ENCODE measurements around the gene FYTTD1. TPM values are rescaled to one million over a fixed set of nuclear protein-coding genes. Genes with fewer than 3 reads are reported as not detected.

FYTTD1 gene
- total and polyA plus RNA-seq, 2 donors (not counting 1 experiment from before 2014, with no cell fraction given): 6.2 to 110 TPM

GRCh38 chr3:197791892-197792647 is 42.4 kb downstream of the FYTTD1 start:
- H3K27me3 Mint-ChIP-seq: no peaks in the 10 kb centered on the region
- Histone ChIP-seq H3K27me3 (replicated peaks in 1 of 4; ENCODE audit: control extremely low read depth in 1 of 4, control insufficient read depth in 3 of 4, insufficient read depth in 4 of 4, low read length in 3 of 4) (no peaks in the 10 kb centered on the region), H3K9ac (ENCODE audit: low read length) (peak overlapping the region; percentile 90), H3K79me2 (ENCODE audit: control insufficient read depth, insufficient read depth, low read length) (peaks cover 79% of the 10 kb centered on the region), H3K4me1 (ENCODE audit: control insufficient read depth in 2 of 2, insufficient read depth in 2 of 2, low read length in 2 of 2) (peaks cover 33 to 36% of the 10 kb centered on the region in 2 donors), H3K9me3 (ENCODE audit: control extremely low read depth in 1 of 3, control insufficient read depth in 2 of 3, insufficient read depth in 1 of 3, low read length in 2 of 3) (no peaks in the 10 kb centered on the region), H2AFZ (ENCODE audit: insufficient read depth, low read depth, low read length, poor library complexity, severe bottlenecking) (peak overlapping the region; percentile 83), H3K36me3 (replicated peaks in 1 of 2; ENCODE audit: control extremely low read depth in 1 of 2, control insufficient read depth in 1 of 2, extremely low read depth in 1 of 2, insufficient read depth in 2 of 2, low read length in 1 of 2) (no peaks in the 10 kb centered on the region), H3K4me3 (ENCODE audit: control extremely low read depth in 1 of 5, extremely low read depth in 1 of 5, insufficient read depth in 1 of 5, low read depth in 2 of 5, low read length in 4 of 5) (peak overlapping the region; percentile 73 to 98 (median 95)), H4K20me1 (ENCODE audit: control insufficient read depth, insufficient read depth, low read length, poor library complexity, severe bottlenecking) (no peaks in the 10 kb centered on the region), H3K4me2 (replicated peaks; ENCODE audit: low read depth, low read length, poor library complexity, severe bottlenecking) (peak overlapping the region; percentile 72), H3K27ac (ENCODE audit: low read length in 2 of 2) (peak overlapping the region; percentile 96 to 99)
- DNase-seq: peak; percentile 75
- H3K4me1 Mint-ChIP-seq: peaks cover 59% of the 10 kb centered on the region
- ChIA-PET POLR2A (interaction anchor here (0.6 to 1.7 kb wide), 5 partner anchors 10 to 81 kb away, joined by 3 to 9 read pairs (median 4); no protein-coding TSS in a partner anchor), CTCF (interaction anchor here (1.0 to 2.1 kb wide), 9 partner anchors 7 to 193 kb away, joined by 3 to 13 read pairs (median 6); partner anchors contain the start of gene FYTTD1)
- H3K9me3 Mint-ChIP-seq (ENCODE audit: insufficient read depth): no peaks in the 10 kb centered on the region
- peak; percentile 35 for ATAC-seq (ENCODE audit: low read depth)
- no peak for TF ChIP-seq CTCF (IDR thresholded peaks at IDR 0.05)
- WGBS (ENCODE audit: insufficient coverage): 0% methylated on average over 9 of the region's 25 CpGs
- peak overlapping the region; percentile 96 for H3K4me3 Mint-ChIP-seq
- intact Hi-C loops (cut with micrococcal nuclease): loop anchor here (1.0 to 5.0 kb wide), 7 partner anchors 10 to 155 kb away; no protein-coding TSS in a partner anchor
- peak overlapping the region; percentile 96 for H3K27ac Mint-ChIP-seq

GRCh38 chr3:197793247-197793646 is 43.6 kb downstream of the FYTTD1 start:
- Mint-ChIP-seq H3K27ac (peak overlapping the region; percentile 77), H3K4me1 (peaks cover 63% of the 10 kb centered on the region), H3K27me3 (no peaks in the 10 kb centered on the region), H3K4me3 (peak overlapping the region; percentile 77), H3K9me3 (ENCODE audit: insufficient read depth) (no peaks in the 10 kb centered on the region)
- Histone ChIP-seq H3K4me1 (ENCODE audit: control insufficient read depth in 2 of 2, insufficient read depth in 2 of 2, low read length in 2 of 2) (peaks cover 39 to 41% of the 10 kb centered on the region in 2 donors), H3K79me2 (ENCODE audit: control insufficient read depth, insufficient read depth, low read length) (peaks cover 86% of the 10 kb centered on the region), H4K20me1 (ENCODE audit: control insufficient read depth, insufficient read depth, low read length, poor library complexity, severe bottlenecking) (peaks cover 5% of the 10 kb centered on the region), H3K4me3 (ENCODE audit: control extremely low read depth in 1 of 5, extremely low read depth in 1 of 5, insufficient read depth in 1 of 5, low read depth in 2 of 5, low read length in 4 of 5) (no peak overlapping the region), H3K9ac (ENCODE audit: low read length) (no peak overlapping the region), H3K36me3 (replicated peaks in 1 of 2; ENCODE audit: control extremely low read depth in 1 of 2, control insufficient read depth in 1 of 2, extremely low read depth in 1 of 2, insufficient read depth in 2 of 2, low read length in 1 of 2) (no peaks in the 10 kb centered on the region), H3K4me2 (replicated peaks; ENCODE audit: low read depth, low read length, poor library complexity, severe bottlenecking) (peak overlapping the region; percentile 47), H3K27me3 (replicated peaks in 1 of 4; ENCODE audit: control extremely low read depth in 1 of 4, control insufficient read depth in 3 of 4, insufficient read depth in 4 of 4, low read length in 3 of 4) (no peaks in the 10 kb centered on the region), H2AFZ (ENCODE audit: insufficient read depth, low read depth, low read length, poor library complexity, severe bottlenecking) (no peak overlapping the region), H3K9me3 (ENCODE audit: control extremely low read depth in 1 of 3, control insufficient read depth in 2 of 3, insufficient read depth in 1 of 3, low read length in 2 of 3) (no peaks in the 10 kb centered on the region), H3K27ac (ENCODE audit: low read length in 2 of 2) (peak overlapping the region; percentile 7 to 59)
- WGBS (ENCODE audit: insufficient coverage): no CpG with 5 or more reads among the region's 2 CpGs
- ChIA-PET POLR2A (interaction anchor here (0.6 to 0.9 kb wide), 4 partner anchors 11 to 57 kb away, joined by 3 to 7 read pairs (median 3); no protein-coding TSS in a partner anchor), CTCF (interaction anchor here (1.0 to 2.6 kb wide), 4 partner anchors 8 to 195 kb away, joined by 3 to 8 read pairs (median 6); no protein-coding TSS in a partner anchor)
- DNase-seq (no peak), ATAC-seq (ENCODE audit: low read depth) (no peak)
- no peak for TF ChIP-seq EZH2 (IDR thresholded peaks at IDR 0.05; ENCODE audit: borderline replicate concordance, insufficient read depth, low read depth, low read length, poor library complexity, severe bottlenecking)
- TF ChIP-seq CTCF (IDR thresholded peaks at IDR 0.05): no peak
- intact Hi-C loops (cut with micrococcal nuclease): loop anchor here (5.0 kb wide), 3 partner anchors 54 to 154 kb away; no protein-coding TSS in a partner anchor

Measured in B cell (primary cell).